Naive thymus-derived CD4-positive, alpha-beta T cell (primary cell): ENCODE results near the gene POLR2E. TPM values are rescaled to one million over a fixed set of nuclear protein-coding genes. Genes with fewer than 3 reads are reported as not detected.
A peak's percentile ranks its signal among the peaks of the same experiment; 100 is the strongest.

ENCODE experiments used
- ATAC-seq: fragments of 150-1000 bp; cut with Tn5 transposase; 2 replicates; pipeline ENCODE4 v1.10.0; 2021; ENCODE audit warnings: mild to moderate bottlenecking, moderate library complexity
- CTCF ChIA-PET: fragments of 350-600 bp; sonication (Branson Sonifier 250); formaldehyde crosslinking; loops from one replicate; lab custom pipeline; 2021; ENCODE audit warnings: antibody characterized with exemption; lab: Charles Lee
- POLR2A ChIA-PET: fragments of 350-600 bp; sonication (Branson Sonifier 250); formaldehyde crosslinking; loops from one replicate; lab custom pipeline; 2021; ENCODE audit warnings: antibody characterized with exemption, inconsistent platforms; lab: Charles Lee
- DNase-seq, 9 donors: peaks; one replicate each; pipeline versions ENCODE4 v3.0.0 to v3.0.0-alpha.2; 2020 to 2022; ENCODE audit warnings: mixed read lengths in 1 of 9
- H3K27ac ChIP-seq: one replicate; pipeline ENCODE4 v1.7.0; 2013; ENCODE audit warnings: mild to moderate bottlenecking, low read depth, low read length, moderate library complexity
- H3K27me3 ChIP-seq, 2 donors: one replicate each; pipeline ENCODE4 v1.7.0; 2013; ENCODE audit warnings: low read length in 2 of 2, mild to moderate bottlenecking in 2 of 2, moderate library complexity in 2 of 2; ENCODE audit not compliant: control insufficient read depth in 2 of 2, insufficient read depth in 2 of 2
- H3K36me3 ChIP-seq, 3 experiments: 1 replicate in 2 of 3; 2 replicates in 1 of 3; pipeline ENCODE4 v1.7.0; 2013; ENCODE audit warnings: low read length in 3 of 3, mild to moderate bottlenecking in 3 of 3, moderate library complexity in 1 of 3; ENCODE audit not compliant: insufficient read depth in 3 of 3, control insufficient read depth in 2 of 3
- H3K4me1 ChIP-seq, 2 donors: one replicate each; pipeline ENCODE4 v1.7.0; 2013; ENCODE audit warnings: low read length in 2 of 2, mild to moderate bottlenecking in 2 of 2, moderate library complexity in 1 of 2; ENCODE audit not compliant: control insufficient read depth in 2 of 2, insufficient read depth in 2 of 2
- H3K4me3 ChIP-seq: 2 replicates; pipeline ENCODE4 v1.7.0; 2013; ENCODE audit warnings: mild to moderate bottlenecking, low read length
- H3K9me3 ChIP-seq, 3 experiments: 1 replicate in 2 of 3; 2 replicates in 1 of 3; pipeline ENCODE4 v1.7.0; 2013; ENCODE audit warnings: low read length in 3 of 3; ENCODE audit not compliant: control insufficient read depth in 2 of 3
- H3K27ac Mint-ChIP-seq, 9 donors: one replicate each; pipeline ENCODE4 v1.8.0; 2020 to 2022; ENCODE audit warnings: mixed read lengths in 9 of 9, mild to moderate bottlenecking in 8 of 9, moderate library complexity in 5 of 9, inconsistent platforms in 2 of 9
- H3K27me3 Mint-ChIP-seq, 5 donors: one replicate each; pipeline ENCODE4 v1.8.0; 2021 to 2022; ENCODE audit warnings: mixed read lengths in 5 of 5, mild to moderate bottlenecking in 1 of 5
- H3K36me3 Mint-ChIP-seq, 5 donors: one replicate each; pipeline ENCODE4 v1.8.0; 2020 to 2022; ENCODE audit warnings: mixed read lengths in 5 of 5, mild to moderate bottlenecking in 3 of 5, inconsistent platforms in 1 of 5
- H3K4me1 Mint-ChIP-seq, 7 donors: one replicate each; pipeline ENCODE4 v1.8.0; 2020 to 2022; ENCODE audit warnings: mixed read lengths in 7 of 7, mild to moderate bottlenecking in 3 of 7, inconsistent platforms in 1 of 7
- H3K4me3 Mint-ChIP-seq, 10 donors: one replicate each; pipeline ENCODE4 v1.8.0; 2020 to 2022; ENCODE audit warnings: mild to moderate bottlenecking in 10 of 10, mixed read lengths in 10 of 10, moderate library complexity in 6 of 10, inconsistent platforms in 2 of 10
- H3K9me3 Mint-ChIP-seq, 11 donors: one replicate each; pipeline ENCODE4 v1.8.0; 2020 to 2022; ENCODE audit warnings: mixed read lengths in 11 of 11, mild to moderate bottlenecking in 4 of 11, inconsistent platforms in 1 of 11, moderate library complexity in 1 of 11
- intact Hi-C, 2 donors: fragments of 100-400 bp; cut with micrococcal nuclease; formaldehyde crosslinking; loops; one replicate each; pipeline ENCODE4 v1.15.1; 2023
- polyA plus RNA-seq, 2 donors: library from polyadenylated mRNA; unstranded; fragments of 300-500 nt; fragmentation: Illumina TruSeq; gene quantifications; one replicate each; pipeline ENCODE4 v1.2.3, GENCODE V29; 2021
- total RNA-seq, 6 experiments: library from RNA in 5 of 6; stranded (reverse) in 5 of 6; gene quantifications; 1 replicate in 5 of 6; 2 replicates in 1 of 6; pipeline ENCODE4 v1.2.3 and lab custom pipeline; 2021 to 2026

POLR2E gene
- total and polyA plus RNA-seq, 7 experiments from 2014 or later = 75.3 to 179 (median 82.8) TPM

GRCh38 chr19:1123381-1123780, 28.2 kb upstream of the POLR2E start:
- CTCF ChIA-PET = interaction anchor here (0.6 to 1.8 kb wide), 3 partner anchors 10 to 343 kb away, joined by 3 to 4 read pairs (median 3); no protein-coding TSS in a partner anchor
- no peaks in the 10 kb centered on the region for H3K4me1 ChIP-seq
- DNase-seq (no peak), ATAC-seq (no peak)
- Mint-ChIP-seq H3K4me1 (peaks cover 0 to 11% (median 5%) of the 10 kb centered on the region in 7 donors), H3K36me3 (peaks cover 0 to 13% (median 0%) of the 10 kb centered on the region in 5 donors), H3K4me3 (no peak overlapping the region), H3K27ac (peak overlapping the region in 1 of 9 donors; percentile 43), H3K27me3 (no peaks in the 10 kb centered on the region), H3K9me3 (no peaks in the 10 kb centered on the region)
- H3K27me3 ChIP-seq = no peaks in the 10 kb centered on the region
- POLR2A ChIA-PET = interaction anchor here (1.2 kb wide), 1 partner anchor 15 kb away, joined by 3 read pairs; no protein-coding TSS in a partner anchor
- peaks cover 17 to 95% (median 30%) of the 10 kb centered on the region in 3 experiments for H3K36me3 ChIP-seq
- no peak overlapping the region for H3K27ac ChIP-seq
- no peak overlapping the region for H3K4me3 ChIP-seq
- intact Hi-C loops = no loop called here
- no peaks in the 10 kb centered on the region for H3K9me3 ChIP-seq

- Mint-ChIP-seq H3K4me1 (peaks cover 0 to 11% (median 5%) of the 10 kb centered on the region in 7 donors), H3K4me3 (peak overlapping the region in 1 of 10 donors; percentile 52), H3K9me3 (no peaks in the 10 kb centered on the region), H3K36me3 (peaks cover 0 to 14% (median 0%) of the 10 kb centered on the region in 5 donors), H3K27me3 (no peaks in the 10 kb centered on the region), H3K27ac (peak overlapping the region in 2 of 9 donors; percentile 39 to 43)
- Histone ChIP-seq H3K36me3 (peaks cover 15 to 97% (median 30%) of the 10 kb centered on the region in 3 experiments), H3K4me3 (no peak overlapping the region), H3K9me3 (no peaks in the 10 kb centered on the region), H3K4me1 (no peaks in the 10 kb centered on the region), H3K27me3 (no peaks in the 10 kb centered on the region), H3K27ac (no peak overlapping the region)
- CTCF ChIA-PET = interaction anchor here (0.6 to 1.8 kb wide), 2 partner anchors 72 to 343 kb away, joined by 3 read pairs; no protein-coding TSS in a partner anchor
- peak in 1 of 9 donors; percentile 79 for DNase-seq
- peak; percentile 83 for ATAC-seq
- POLR2A ChIA-PET = no interaction called here
- intact Hi-C loops = no loop called here
Observed at GRCh38 chr19:1122972-1123363, 27.8 kb upstream of the POLR2E start.

GRCh38 chr19:1122021-1122971, 27.1 kb upstream of the POLR2E start:
- Mint-ChIP-seq H3K9me3 (no peaks in the 10 kb centered on the region), H3K36me3 (peaks cover 0 to 14% (median 0%) of the 10 kb centered on the region in 5 donors), H3K27me3 (no peaks in the 10 kb centered on the region), H3K4me1 (peaks cover 0 to 8% (median 0%) of the 10 kb centered on the region in 7 donors), H3K27ac (peak overlapping the region in 1 of 9 donors; percentile 51), H3K4me3 (peak overlapping the region in 1 of 10 donors; percentile 52)
- H3K9me3 ChIP-seq = no peaks in the 10 kb centered on the region
- POLR2A ChIA-PET = no interaction called here
- ATAC-seq = no peak
- DNase-seq = no peak
- CTCF ChIA-PET = no interaction called here
- peaks cover 8 to 97% (median 23%) of the 10 kb centered on the region in 3 experiments for H3K36me3 ChIP-seq
- H3K27ac ChIP-seq = no peak overlapping the region
- no peaks in the 10 kb centered on the region for H3K4me1 ChIP-seq
- no peak overlapping the region for H3K4me3 ChIP-seq
- intact Hi-C loops = no loop called here
- H3K27me3 ChIP-seq = no peaks in the 10 kb centered on the region

- Histone ChIP-seq H3K4me1 (no peaks in the 10 kb centered on the region), H3K27ac (no peak overlapping the region), H3K4me3 (no peak overlapping the region), H3K36me3 (peaks cover 6 to 97% (median 16%) of the 10 kb centered on the region in 3 experiments), H3K9me3 (no peaks in the 10 kb centered on the region), H3K27me3 (no peaks in the 10 kb centered on the region)
- DNase-seq (no peak), ATAC-seq (no peak)
- ChIA-PET CTCF (interaction anchor here (0.5 kb wide), 1 partner anchor 124 kb away, joined by 3 read pairs; no protein-coding TSS in a partner anchor), POLR2A (interaction anchor here (0.6 kb wide), 1 partner anchor 11 kb away, joined by 3 read pairs; no protein-coding TSS in a partner anchor)
- H3K9me3 Mint-ChIP-seq = no peaks in the 10 kb centered on the region
- H3K4me3 Mint-ChIP-seq = no peak overlapping the region
- intact Hi-C loops = no loop called here
- peaks cover 0 to 5% (median 0%) of the 10 kb centered on the region in 7 donors for H3K4me1 Mint-ChIP-seq
- peaks cover 0 to 14% (median 0%) of the 10 kb centered on the region in 5 donors for H3K36me3 Mint-ChIP-seq
- H3K27ac Mint-ChIP-seq = peak overlapping the region in 3 of 9 donors; percentile 4 to 51 (median 15)
- no peaks in the 10 kb centered on the region for H3K27me3 Mint-ChIP-seq
Observed at GRCh38 chr19:1121395-1121794, 26.2 kb upstream of the POLR2E start.

- Mint-ChIP-seq H3K9me3 (no peaks in the 10 kb centered on the region), H3K27me3 (no peaks in the 10 kb centered on the region), H3K4me1 (peaks cover 0 to 1% (median 0%) of the 10 kb centered on the region in 7 donors), H3K27ac (no peak overlapping the region), H3K36me3 (peaks cover 0 to 14% (median 0%) of the 10 kb centered on the region in 5 donors), H3K4me3 (no peak overlapping the region)
- no peak overlapping the region for H3K4me3 ChIP-seq
- no peaks in the 10 kb centered on the region for H3K27me3 ChIP-seq
- H3K27ac ChIP-seq = no peak overlapping the region
- POLR2A ChIA-PET = interaction anchor here (1.5 kb wide), 1 partner anchor 72 kb away, joined by 3 read pairs; no protein-coding TSS in a partner anchor
- intact Hi-C loops = no loop called here
- no peaks in the 10 kb centered on the region for H3K9me3 ChIP-seq
- CTCF ChIA-PET = no interaction called here
- ATAC-seq (no peak), DNase-seq (no peak)
- no peaks in the 10 kb centered on the region for H3K4me1 ChIP-seq
- peaks cover 6 to 93% (median 16%) of the 10 kb centered on the region in 3 experiments for H3K36me3 ChIP-seq
Observed at GRCh38 chr19:1119475-1120217, 24.5 kb upstream of the POLR2E start.

- POLR2A ChIA-PET = interaction anchor here (1.5 kb wide), 1 partner anchor 73 kb away, joined by 3 read pairs; no protein-coding TSS in a partner anchor
Observed at GRCh38 chr19:1118999-1119398, 23.8 kb upstream of the POLR2E start.

More at GRCh38 chr19:1118999-1119398, 23.8 kb upstream of the POLR2E start:
- ATAC-seq = no peak
- Histone ChIP-seq H3K36me3 (peaks cover 6 to 91% (median 19%) of the 10 kb centered on the region in 3 experiments), H3K27me3 (no peaks in the 10 kb centered on the region), H3K4me3 (no peak overlapping the region), H3K27ac (no peak overlapping the region), H3K4me1 (peaks cover 0 to under 1% of the 10 kb centered on the region in 2 donors), H3K9me3 (no peaks in the 10 kb centered on the region)
- H3K4me3 Mint-ChIP-seq = no peak overlapping the region
- DNase-seq = no peak
- peaks cover 0 to 14% (median 0%) of the 10 kb centered on the region in 5 donors for H3K36me3 Mint-ChIP-seq
- CTCF ChIA-PET = no interaction called here
- H3K9me3 Mint-ChIP-seq = no peaks in the 10 kb centered on the region
- H3K4me1 Mint-ChIP-seq = peaks cover 0 to 1% (median 0%) of the 10 kb centered on the region in 7 donors
- intact Hi-C loops = no loop called here
- H3K27ac Mint-ChIP-seq = no peak overlapping the region
- H3K27me3 Mint-ChIP-seq = no peaks in the 10 kb centered on the region
